ENCODE measurements around the gene EGFL8. TPM values are rescaled to one million over a fixed set of nuclear protein-coding genes. Genes with fewer than 3 reads are reported as not detected.

The EGFL8 gene
- total and polyA plus RNA-seq, 2 of the 8 experiments (the other 6 are each of a cell fraction or from before 2014, with no cell fraction given), result 5.0 to 9.2 TPM

- no peak overlapping the region for H2BK120ac ChIP-seq (replicated peaks; ENCODE audit: low read depth, low read length)
- FAIRE-seq, result no peak
- no peak overlapping the region for H2AK5ac ChIP-seq (ENCODE audit: low read depth, low read length)
- no peak overlapping the region for H2BK5ac ChIP-seq (ENCODE audit: low read depth, low read length)
- H3K4me1 ChIP-seq (replicated peaks in 1 of 4; ENCODE audit: control insufficient read depth in 3 of 4, insufficient read depth in 4 of 4, low read length in 3 of 4), result peaks cover 0 to 8% (median 2%) of the 10 kb centered on the region in 4 experiments; a peak in 4 of 7 replicates
- H4K8ac ChIP-seq (ENCODE audit: extremely low read depth, insufficient read depth, low read length), result no peak overlapping the region
- H4K91ac ChIP-seq (replicated peaks; ENCODE audit: insufficient read length, low read length), result no peak overlapping the region
- H2BK12ac ChIP-seq (ENCODE audit: low read depth, low read length), result no peak overlapping the region
- ChIA-PET CTCF (ENCODE audit: partially characterized antibody) (interaction anchor here (1.1 to 1.9 kb wide), 3 partner anchors 12 to 64 kb away, joined by 3 to 8 read pairs (median 3); no protein-coding TSS in a partner anchor), POLR2A (ENCODE audit: partially characterized antibody) (interaction anchor here (7.9 kb wide), 1 partner anchor 12 kb away, joined by 194 read pairs; the partner anchor contains the start of genes GPSM3 and PBX2)
- H3K14ac ChIP-seq (ENCODE audit: insufficient read length), result no peak overlapping the region
- no peak overlapping the region for H3K18ac ChIP-seq (ENCODE audit: extremely low read depth, low read length)
- H3K9ac ChIP-seq (replicated peaks in 1 of 4; ENCODE audit: extremely low read depth in 1 of 4, low read depth in 3 of 4, low read length in 3 of 4), result no peak overlapping the region
- no peak overlapping the region for H3K4ac ChIP-seq (replicated peaks; ENCODE audit: insufficient read length, low read depth, low read length)
- H2AFZ ChIP-seq (ENCODE audit: low read length), result no peak overlapping the region
- H3K23me2 ChIP-seq (ENCODE audit: low read depth, low read length), result peaks cover 21% of the 10 kb centered on the region
- no peak overlapping the region for H3K23ac ChIP-seq (ENCODE audit: insufficient read length)
- DNase-seq (ENCODE audit: low read depth in 1 of 2, low spot score in 2 of 2), result no peak
- no peak overlapping the region for H3K4me3 ChIP-seq (ENCODE audit: extremely low read depth in 1 of 4, insufficient read depth in 2 of 4, low read depth in 3 of 4, low read length in 4 of 4)
- no peaks in the 10 kb centered on the region; a peak in 1 of 7 replicates for H3K27me3 ChIP-seq (replicated peaks in 1 of 4; ENCODE audit: control insufficient read depth in 3 of 4, extremely low read depth in 1 of 4, insufficient read depth in 3 of 4, low read length in 3 of 4)
- H3K79me2 ChIP-seq (ENCODE audit: control insufficient read depth in 1 of 2, insufficient read depth in 2 of 2, low read length in 2 of 2), result peaks cover 0 to 12% of the 10 kb centered on the region in 2 experiments; a peak in 2 of 4 replicates
- no peak overlapping the region for H3K56ac ChIP-seq (replicated peaks; ENCODE audit: insufficient read length, low read depth, low read length)
- 79% methylated on average over 14 of the region's 15 CpGs; no CpG with 5 or more reads in 1 of the 2 experiments for WGBS, 2 experiments (ENCODE audit: extremely low coverage in 1 of 2, insufficient coverage in 1 of 2, insufficient read length in 1 of 2, insufficient replicate concordance in 2 of 2, low coverage in 1 of 2, low lambda C conversion rate in 2 of 2, missing lambda C conversion rate in 1 of 2)
- no peak overlapping the region for H4K5ac ChIP-seq (ENCODE audit: insufficient read length, low read depth, low read length)
- H4K20me1 ChIP-seq (replicated peaks in 1 of 2; ENCODE audit: control insufficient read depth in 1 of 2, insufficient read depth in 2 of 2, low read length in 2 of 2), result no peaks in the 10 kb centered on the region
- no peak overlapping the region for H2BK15ac ChIP-seq (ENCODE audit: low read length)
- no peak overlapping the region for H3K27ac ChIP-seq (ENCODE audit: low read depth, low read length)
- peaks cover 4 to 27% (median 19%) of the 10 kb centered on the region in 4 experiments; a peak in 7 of 8 replicates for H3K36me3 ChIP-seq (ENCODE audit: control insufficient read depth in 2 of 4, insufficient read depth in 4 of 4, low read length in 3 of 4)
- H3K9me3 ChIP-seq (ENCODE audit: insufficient read depth in 2 of 2, low read depth in 1 of 2, low read length in 1 of 2), result no peaks in the 10 kb centered on the region
- H3K79me1 ChIP-seq (ENCODE audit: low read depth, low read length), result peaks cover 4% of the 10 kb centered on the region; the same call in 1 of the 2 replicates
- H2BK20ac ChIP-seq (ENCODE audit: low read length), result no peak overlapping the region
- H3K4me2 ChIP-seq (ENCODE audit: insufficient read depth in 1 of 2, low read depth in 2 of 2, low read length in 2 of 2), result no peak overlapping the region
- TF ChIP-seq KDM5A (IDR thresholded peaks at IDR 0.05; ENCODE audit: low read length) (no peak), ASH2L (IDR thresholded peaks at IDR 0.05; ENCODE audit: low read length) (no peak), SP1 (IDR thresholded peaks at IDR 0.05; ENCODE audit: low read depth, low read length) (no peak), CREB1 (IDR thresholded peaks at IDR 0.05) (no peak), CEBPB (IDR thresholded peaks at IDR 0.05; ENCODE audit: low read depth, low read length) (no peak), NANOG (IDR thresholded peaks at IDR 0.05; ENCODE audit: insufficient read depth, low read depth, low read length, poor library complexity, severe bottlenecking) (no peak), POU5F1 (IDR thresholded peaks at IDR 0.05; ENCODE audit: low read depth, low read length) (no peak), POLR2A (IDR thresholded peaks at IDR 0.05; ENCODE audit: control extremely low read depth in 1 of 2, low read depth in 2 of 2, low read length in 2 of 2) (no peak), JUND (IDR thresholded peaks at IDR 0.05; ENCODE audit: low read length) (no peak), NRF1 (IDR thresholded peaks at IDR 0.05; ENCODE audit: low read depth, low read length) (no peak), SIN3A (conservative IDR thresholded peaks at IDR 0.05 in 1 of 2, IDR thresholded peaks at IDR 0.05 in 1 of 2; ENCODE audit: low read depth in 1 of 2, low read length in 2 of 2) (no peak), EZH2 (IDR thresholded peaks at IDR 0.05; ENCODE audit: low read depth, low read length, severe bottlenecking) (no peak), BACH1 (IDR thresholded peaks at IDR 0.05; ENCODE audit: low read length) (no peak), RAD21 (IDR thresholded peaks at IDR 0.05 in 1 of 2, conservative IDR thresholded peaks at IDR 0.05 in 1 of 2; ENCODE audit: low read depth in 2 of 2, low read length in 2 of 2) (no peak)
Observed at GRCh38 chr6:32181148-32181702, 16.8 kb downstream of the EGFL8 start.

All from H1 (cell line).